ENCODE results near the gene KBTBD6.
"Not testable (repeated sequence)": the region's sequence is repeated elsewhere in the genome, so short reads cannot be mapped to it uniquely, and the experiment has no call there.

The KBTBD6 gene

DNA sequence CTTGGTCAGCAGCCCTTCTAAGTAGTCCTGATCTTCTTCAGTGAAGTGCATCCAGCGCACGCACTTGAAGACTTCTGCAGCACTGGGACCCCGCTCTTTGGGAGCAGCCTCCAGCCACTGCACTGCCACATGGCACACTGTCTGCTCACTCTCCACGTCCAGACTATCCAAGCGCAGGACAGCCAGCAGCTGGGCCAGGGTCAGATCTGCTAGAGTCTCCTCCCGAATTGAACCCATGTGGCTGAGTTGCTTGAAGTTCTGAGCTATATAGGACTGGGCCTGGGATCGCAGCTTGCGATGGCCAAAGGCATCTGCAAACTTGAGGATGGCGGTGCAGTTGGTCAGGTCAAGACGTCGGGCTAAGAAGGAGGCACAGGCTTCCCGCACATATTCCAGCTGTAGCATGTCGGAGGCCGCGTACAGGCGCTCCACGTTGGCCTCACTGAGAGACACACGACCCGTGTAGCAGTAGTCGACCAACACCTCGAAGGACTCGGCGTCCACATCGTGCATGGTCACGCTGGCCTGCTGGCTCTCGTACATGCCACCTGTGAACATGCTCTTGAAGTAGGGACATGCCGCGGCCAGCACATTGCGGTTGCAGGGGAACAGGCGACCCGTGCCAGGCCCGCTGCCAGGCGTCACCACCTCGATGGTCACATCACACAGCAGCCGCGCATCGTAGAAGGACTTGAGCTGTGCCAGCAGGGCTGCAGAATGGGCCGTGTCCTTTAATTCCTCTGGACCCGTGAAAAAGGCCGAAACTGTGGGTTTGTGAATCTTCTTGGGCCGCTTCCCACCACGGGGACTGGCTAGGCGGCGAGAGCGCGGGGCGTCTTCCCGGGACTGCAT lies 716 bp downstream of the KBTBD6 start:
- peak; percentile 49 for DNase-seq

DNA sequence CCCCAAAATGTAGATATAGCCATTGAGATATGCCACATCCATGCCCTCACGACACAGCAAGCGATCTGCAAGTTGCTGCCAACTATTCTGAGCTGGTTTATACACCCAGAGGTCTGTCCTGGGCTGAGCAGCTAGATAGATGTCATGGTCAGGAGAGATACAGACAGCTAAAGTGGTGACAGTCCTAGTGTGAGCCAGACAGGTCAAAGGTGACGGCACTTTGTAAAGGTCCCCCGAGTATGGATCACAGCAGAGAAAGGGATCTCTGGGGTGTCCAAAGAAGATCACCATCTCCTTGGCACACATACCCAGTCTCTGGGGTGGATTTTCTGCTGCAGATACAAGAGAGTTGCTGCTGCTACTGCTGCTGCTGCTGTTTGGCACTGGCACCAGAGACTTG lies 1.4 kb downstream of the KBTBD6 start:
- not testable (repeated sequence) for DNase-seq

DNA sequence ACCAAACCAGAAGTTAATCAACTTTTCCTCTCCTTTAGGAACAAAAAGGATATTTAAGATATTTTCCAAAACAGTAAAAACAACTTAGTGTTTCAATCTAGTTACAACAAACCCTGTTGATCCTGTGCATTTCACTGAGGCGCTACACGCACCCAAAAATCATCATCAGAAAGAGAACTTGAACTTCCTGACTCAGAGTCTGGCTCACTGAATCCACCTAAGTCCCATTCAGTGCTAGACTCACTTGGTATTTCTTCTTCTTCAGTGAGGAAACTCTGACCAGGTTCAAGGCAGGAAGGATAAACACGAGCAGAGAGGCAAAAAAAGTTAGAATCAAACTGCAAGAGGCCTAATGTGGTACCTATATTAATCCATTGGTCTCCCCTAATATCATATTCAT lies 2.2 kb downstream of the KBTBD6 start:
- no peak for DNase-seq

DNA sequence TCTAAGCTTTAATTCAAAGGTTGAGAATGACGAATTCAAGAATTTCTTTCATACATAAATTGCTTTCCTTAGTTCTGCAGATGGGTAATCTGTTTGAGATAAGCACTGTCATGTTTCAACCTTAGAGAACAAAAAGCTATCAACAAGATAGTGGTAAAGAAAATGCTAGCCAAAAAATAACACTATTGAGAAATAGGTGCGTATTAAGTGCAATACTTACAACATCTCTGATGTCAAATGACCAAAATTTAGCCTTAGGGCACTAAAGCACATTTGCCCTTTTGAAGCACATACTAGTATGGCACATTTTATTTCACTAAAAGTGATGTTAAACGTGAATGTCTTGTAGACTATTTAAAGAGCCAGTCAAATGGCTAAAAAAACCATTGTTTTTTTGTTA lies 4.9 kb downstream of the KBTBD6 start:
- DNase-seq: no peak

DNA sequence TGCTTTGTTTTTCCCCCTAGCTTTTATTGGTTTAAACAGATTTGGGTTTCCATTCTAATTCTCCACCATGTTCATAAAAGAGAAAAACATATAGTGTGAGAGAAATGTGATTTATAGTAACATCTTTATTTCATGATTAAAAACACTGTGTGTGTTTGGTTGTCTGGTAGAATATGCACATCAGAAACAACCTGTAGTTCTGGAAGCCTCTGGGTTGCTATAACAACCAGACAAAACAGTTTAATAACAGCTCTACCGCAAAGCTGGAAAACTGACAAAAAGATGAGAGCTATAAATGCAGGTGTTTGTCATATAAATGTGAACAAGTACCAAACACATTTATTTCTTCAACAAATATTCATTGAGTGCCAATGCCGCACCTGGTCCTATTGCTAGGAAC lies 9.8 kb downstream of the KBTBD6 start:
- no peak for DNase-seq

DNA sequence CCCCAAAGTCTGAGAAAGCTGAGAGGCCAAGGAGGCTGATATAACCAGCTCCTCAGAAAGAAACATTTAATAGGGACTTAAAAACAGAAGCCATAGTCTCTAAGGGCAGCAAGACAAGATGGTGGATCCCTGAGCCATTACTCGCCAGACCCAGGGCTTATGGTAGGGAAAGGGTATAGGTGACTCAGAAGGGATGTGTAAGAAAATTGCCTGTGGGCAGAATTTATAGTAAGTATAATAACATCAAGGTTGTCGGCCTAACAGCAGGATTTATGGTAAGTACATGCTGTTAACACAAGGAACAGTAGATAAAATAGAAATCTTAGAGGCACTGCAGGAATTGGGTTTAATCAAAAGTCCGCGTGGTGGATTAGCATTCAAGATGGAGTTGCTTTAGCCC lies 14.7 kb downstream of the KBTBD6 start:
- no peak for DNase-seq

DNA sequence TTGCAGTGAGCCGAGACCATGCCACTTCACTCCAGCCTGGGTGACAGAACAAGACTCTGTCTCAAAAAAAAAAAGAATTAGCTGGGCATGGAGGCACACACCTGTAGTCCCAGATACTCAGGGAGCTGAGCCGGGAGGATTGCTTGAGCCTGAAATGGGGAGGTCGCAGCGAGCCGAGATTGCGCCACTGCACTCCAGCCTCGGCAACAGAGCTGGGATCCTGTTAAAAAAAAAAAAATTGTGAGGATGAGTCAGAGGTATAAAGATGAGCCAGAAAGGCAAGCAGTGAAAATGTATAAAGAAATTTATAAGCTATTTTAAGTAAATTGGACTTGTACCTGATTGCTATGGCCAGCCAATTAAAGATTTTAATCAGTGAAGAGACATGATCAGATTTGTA lies 21.1 kb downstream of the KBTBD6 start:
- DNase-seq: no peak

DNA sequence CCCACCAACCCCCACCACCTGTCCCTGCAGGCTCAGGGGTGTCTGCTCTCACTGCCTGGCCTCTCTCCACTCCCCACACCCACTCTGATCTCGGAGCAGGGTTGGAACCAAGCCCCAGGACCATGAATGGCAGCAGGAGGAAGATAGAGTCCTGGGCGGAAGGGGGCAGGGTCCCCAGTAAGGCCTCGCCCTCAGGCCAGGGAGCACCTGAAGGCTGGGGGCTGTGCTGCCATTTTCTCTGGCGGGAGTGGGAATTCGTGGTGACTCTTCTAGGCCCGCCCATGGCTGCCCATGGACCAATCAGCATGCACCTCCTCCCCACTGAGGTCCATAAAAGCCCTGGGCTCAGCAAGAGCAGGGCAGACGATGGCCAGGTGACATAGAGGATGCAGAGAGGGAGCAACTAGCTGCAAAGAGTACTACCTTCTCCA lies 25.0 kb downstream of the KBTBD6 start:
- no peak for DNase-seq

DNA sequence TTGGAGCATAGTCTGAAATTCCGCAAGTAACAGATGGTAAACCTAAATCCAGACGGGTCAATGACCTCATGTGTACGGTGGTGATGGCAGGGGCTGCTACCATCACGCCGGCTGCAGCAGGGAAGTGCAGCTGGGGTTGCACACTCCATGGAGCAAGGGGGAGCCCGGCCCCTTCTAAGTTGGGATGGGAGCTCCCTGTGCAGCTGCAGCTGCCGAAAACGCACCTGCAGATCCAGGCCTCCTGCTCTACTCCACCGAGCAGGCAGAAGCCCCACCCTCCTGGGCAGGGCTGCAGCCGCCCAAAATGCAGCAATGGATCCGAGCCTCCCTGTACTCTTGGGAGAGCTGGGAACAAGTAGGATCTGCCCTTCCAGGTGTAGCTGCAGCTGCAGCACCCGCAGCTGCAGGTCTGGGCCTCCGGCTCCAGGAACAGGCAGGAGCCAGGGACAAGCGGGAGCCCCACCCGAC lies 25.5 kb downstream of the KBTBD6 start:
- DNase-seq: no peak

DNA sequence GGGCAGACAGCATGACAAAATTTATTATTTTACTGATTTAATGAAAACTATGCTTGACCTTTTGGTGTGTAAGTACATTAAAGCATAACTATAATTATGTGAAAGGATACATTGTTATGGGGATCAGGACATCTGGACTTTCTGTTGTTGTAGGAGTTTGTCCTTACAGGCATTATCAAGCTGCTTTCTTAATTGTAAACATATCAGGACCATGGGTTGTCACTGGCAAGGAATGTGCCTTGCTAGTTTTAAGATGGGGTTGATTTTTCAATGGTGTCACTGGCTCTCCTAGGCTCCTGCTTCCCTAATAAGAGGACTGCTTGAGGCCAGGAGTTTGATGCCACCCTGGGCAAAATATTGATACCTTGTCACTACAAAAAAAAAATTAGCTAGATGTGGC lies 32.6 kb downstream of the KBTBD6 start:
- no peak for DNase-seq

DNA sequence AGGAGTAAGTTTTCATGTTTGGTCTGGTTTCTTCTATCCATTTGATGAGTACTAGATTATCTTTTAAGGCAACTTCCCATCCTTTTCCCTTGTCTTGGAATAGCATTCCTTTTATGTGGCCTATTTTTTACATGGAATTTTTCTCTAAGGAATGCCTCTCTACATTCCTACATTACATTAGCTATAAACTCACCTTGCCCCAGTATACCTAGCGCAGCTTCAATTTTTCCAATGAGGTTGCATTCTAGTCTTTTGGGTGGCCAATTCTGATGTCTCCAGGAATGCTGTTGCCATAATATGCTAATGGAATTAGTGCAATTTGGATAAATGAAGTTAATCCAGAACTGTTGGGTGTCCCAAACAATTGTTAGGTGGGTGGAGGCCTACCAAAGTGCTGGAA lies 33.8 kb downstream of the KBTBD6 start:
- DNase-seq: no peak

DNA sequence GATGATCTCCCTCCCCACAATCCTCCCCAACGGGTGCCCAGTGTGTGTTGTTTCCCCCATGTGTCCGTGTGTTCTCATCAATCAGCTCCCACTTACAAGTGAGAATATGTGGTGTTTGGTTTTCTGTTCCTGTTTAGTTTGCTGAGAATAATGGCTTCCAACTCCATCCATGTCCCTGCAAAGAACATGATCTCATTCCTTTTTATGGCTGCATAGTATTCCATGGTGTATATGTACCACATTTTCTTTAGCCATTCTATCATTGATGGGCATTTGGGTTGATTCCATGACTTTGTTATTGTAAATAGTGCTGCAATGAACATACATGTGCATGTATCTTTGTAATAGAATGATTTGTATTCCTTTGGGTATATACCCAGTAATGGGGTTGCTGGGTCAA lies 36.9 kb downstream of the KBTBD6 start:
- DNase-seq: not testable (repeated sequence)

DNA sequence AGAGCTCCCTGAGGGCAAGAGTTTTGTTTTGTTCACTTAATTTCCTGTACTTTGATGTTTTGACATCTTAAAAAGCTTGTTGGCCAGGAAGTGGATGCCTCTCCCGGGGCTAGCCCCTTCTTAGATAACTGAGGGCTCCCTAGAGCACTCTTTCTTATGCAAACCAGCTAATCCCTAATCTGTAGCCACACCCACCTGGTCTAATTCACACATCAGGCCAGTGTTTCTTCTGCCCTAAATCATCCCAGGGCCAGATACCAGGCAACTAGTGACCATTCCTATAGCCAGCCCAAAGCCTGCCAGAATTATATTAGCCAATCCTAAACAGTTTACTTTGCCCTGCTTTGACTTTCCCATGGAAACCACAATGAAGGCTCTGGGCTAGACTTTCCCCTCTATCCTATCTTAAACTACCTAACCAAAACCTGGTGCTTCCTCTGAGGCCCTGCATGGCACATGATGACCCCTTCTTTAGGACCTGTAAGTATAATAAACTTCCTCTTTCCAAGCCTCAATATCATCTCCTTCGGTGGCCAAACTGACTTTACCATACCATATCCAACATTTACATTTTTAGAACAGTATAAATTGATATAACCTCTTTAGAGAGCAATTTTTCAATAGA lies 46.5 kb downstream of the KBTBD6 start:
- no peak for DNase-seq

DNA sequence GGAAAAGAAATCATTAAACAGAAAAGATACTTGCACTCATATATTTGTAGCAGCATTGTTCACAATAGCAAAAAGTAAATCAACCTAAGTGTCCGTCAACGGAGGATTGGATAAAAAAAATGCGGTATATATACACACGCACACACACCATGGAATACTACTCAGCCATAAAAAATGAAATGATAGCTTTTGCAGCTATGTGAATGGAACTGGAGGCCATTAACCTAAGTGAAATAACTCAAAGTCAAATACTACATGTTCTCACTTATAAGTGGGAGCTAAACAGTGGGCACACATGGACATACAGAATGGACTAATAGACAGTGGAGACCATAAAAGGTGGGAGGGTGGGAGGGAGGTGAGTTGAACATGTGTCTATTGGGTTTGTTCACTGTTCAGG lies 52.9 kb downstream of the KBTBD6 start:
- DNase-seq: no peak

All from retina (tissue), 1 donor.